GM21723 (cell line): ENCODE measurements around the gene NLRP13.
"Not testable (repeated sequence)": the region's sequence is repeated elsewhere in the genome, so short reads cannot be mapped to it uniquely, and the experiment has no call there.

Experiments used
- ATAC-seq: cut with Tn5 transposase; IDR thresholded peaks from one replicate; pipeline ENCODE4 v1.9.1; 2021; ENCODE audit warnings: mild to moderate bottlenecking, moderate library complexity; ENCODE audit not compliant: unreplicated experiment

NLRP13 gene

DNA sequence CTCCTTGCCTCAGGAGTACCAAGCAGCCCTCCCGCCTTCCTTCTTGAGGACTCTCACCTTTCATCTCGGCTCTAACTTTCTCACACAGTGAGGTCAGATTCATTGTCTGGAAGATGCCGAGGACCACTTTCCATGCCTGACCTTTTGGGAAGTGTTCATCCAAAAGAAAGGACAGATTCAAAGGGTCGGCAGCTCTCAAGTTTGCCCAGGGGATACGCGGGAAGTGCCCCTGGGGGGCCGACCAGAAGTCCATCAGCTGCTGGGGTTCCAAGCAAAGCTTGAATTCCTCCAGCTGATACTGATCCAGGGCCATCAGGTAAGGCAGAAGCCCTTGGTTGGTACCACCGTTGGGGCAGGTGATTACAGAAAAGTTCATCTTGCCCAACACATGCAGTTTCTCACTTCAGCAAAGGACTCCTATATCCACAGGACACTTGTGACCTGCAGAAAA, at the start of gene NLRP13:
TSS of gene NLRP13 (minus strand) at position 401 of the 451 bp plus-strand sequence. CDS start at position 376, 25 bp downstream.
- ATAC-seq = no peak

DNA sequence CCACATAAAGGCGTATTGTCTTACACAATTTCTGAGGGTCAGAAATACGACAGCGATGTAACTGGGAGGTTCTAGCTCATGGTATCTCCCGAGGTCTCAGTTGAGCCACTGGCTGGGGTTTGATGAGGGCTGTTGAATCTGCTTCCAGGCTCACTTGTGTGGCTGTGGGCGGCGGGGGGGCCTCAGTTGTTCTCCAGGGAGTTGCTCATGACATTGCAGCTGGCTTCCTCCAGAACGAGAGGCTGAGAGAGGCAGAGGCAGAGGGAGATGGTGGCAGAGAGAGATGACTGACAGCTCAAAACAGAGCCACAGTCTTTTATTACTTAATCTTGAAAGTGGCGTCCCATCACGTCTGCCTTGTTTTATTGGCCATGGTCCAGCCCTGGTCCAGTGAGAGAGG, 48.3 kb upstream of the NLRP13 start:
- ATAC-seq = no peak

- ATAC-seq = no peak
Measured at GRCh38 chr19:55973982-55974381, 41.8 kb upstream of the NLRP13 start.

DNA sequence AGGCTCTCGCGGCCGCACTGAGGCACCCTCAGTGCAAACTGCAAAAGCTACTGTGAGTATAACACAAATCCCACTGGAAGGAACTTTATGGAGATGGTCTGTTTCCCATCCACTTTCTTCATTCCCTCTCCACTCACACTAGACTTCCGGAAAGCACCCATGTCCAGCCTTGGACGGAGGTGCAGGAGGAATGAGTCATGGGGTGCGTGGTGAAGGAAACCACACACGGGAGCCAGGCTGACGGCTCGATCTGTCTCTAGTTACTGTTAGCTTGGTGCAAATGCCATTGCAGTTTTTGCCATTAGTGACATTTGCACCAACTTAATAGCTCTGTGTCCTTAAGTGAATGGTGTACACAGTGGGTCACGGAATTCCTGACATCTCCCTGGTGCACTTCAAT, 30.1 kb upstream of the NLRP13 start:
- ATAC-seq = no peak

- ATAC-seq = no peak
Measured at GRCh38 chr19:55959996-55960675, 28.0 kb upstream of the NLRP13 start.

DNA sequence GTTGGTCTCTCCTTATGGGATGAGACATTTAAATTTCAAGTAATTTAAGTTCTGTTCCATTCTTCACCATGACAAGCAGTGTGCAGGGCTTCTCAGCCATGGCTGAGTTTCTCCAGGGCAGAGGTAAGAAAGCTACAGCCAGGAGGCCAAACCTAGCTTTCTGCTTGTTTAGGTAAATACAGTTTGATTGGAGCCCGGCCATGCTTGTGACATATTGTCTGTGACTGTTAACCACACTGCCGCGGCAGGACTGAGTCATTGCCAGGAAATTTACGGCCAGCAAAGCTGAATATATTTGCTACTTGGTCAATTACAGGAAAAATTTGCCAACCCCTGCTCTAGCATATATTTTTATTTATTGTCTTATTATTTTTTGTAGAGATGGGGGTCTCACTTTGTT, 26.2 kb upstream of the NLRP13 start:
- ATAC-seq = no peak

- no peak for ATAC-seq
Measured at GRCh38 chr19:55956431-55956830, 24.3 kb upstream of the NLRP13 start.

GRCh38 chr19:55950566-55950965, 18.4 kb upstream of the NLRP13 start:
- ATAC-seq = not testable (repeated sequence)

- no peak for ATAC-seq
Measured at GRCh38 chr19:55947532-55947931, 15.4 kb upstream of the NLRP13 start, which contains the start of gene NLRP8. TSS of gene NLRP8 (plus strand) at chr19:55947832.

GRCh38 chr19:55940306-55940705, 8.2 kb upstream of the NLRP13 start:
- no peak for ATAC-seq

- no peak for ATAC-seq
Measured at GRCh38 chr19:55939206-55939605, 7.1 kb upstream of the NLRP13 start.

- no peak for ATAC-seq
Measured at GRCh38 chr19:55935206-55935605, 3.1 kb upstream of the NLRP13 start.

- ATAC-seq = no peak
Measured at GRCh38 chr19:55930996-55931515, 1.1 kb downstream of the NLRP13 start.

DNA sequence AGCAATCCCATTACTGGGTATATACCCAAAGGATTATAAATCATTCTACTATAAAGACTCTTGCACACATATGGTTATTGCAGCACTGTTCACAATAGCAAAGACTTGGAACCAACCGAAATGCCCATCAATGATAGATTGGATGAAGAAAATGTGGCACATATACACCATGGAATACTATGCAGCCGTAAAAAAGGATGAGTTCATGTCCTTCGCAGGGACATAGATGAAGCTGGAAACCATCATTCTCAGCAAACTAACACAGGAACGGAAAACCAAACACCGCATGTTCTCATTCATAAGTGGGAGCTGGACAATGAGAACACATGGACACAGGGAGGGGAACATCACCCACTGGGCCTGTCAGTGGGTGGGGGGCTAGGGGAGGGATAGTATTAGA, 2.9 kb downstream of the NLRP13 start:
- ATAC-seq = not testable (repeated sequence)

DNA sequence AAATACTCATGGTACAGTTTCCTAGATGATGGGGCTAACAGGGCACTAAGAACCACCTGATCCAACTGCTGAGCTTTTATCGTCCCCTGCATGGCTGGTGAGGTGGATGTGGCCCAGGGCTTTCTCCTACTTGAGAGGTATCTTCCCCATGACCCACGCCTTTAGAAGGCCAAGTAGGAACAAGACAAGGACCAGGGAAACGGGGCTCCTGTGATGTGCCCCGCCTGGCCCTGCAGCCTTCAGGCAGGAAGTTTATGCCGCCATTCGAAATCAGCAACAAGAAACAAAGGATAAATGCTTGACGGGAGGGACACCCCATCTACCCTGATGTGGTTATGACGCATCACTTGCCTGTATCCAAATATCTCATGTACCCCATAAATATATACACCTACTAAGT, 4.1 kb downstream of the NLRP13 start:
- ATAC-seq = no peak

DNA sequence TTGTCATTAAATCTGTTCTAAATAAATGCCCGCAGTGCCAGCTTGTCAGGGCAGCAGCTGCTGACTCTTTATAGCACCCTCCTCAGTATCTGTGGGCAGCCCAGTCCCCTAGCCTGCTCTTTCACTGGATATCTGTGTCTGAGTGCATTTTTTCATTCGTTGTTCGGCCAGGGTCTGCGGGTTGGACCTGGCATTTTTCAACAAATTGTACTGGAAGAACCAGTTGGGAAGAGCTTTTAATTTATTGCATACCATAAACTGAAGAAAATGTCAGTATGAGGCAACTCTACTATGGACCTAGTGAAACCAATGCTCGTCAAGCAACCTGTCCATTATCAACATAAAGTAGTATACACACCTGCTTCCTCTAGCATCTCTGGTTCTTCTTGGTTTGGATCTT, 8.6 kb downstream of the NLRP13 start:
- no peak for ATAC-seq

DNA sequence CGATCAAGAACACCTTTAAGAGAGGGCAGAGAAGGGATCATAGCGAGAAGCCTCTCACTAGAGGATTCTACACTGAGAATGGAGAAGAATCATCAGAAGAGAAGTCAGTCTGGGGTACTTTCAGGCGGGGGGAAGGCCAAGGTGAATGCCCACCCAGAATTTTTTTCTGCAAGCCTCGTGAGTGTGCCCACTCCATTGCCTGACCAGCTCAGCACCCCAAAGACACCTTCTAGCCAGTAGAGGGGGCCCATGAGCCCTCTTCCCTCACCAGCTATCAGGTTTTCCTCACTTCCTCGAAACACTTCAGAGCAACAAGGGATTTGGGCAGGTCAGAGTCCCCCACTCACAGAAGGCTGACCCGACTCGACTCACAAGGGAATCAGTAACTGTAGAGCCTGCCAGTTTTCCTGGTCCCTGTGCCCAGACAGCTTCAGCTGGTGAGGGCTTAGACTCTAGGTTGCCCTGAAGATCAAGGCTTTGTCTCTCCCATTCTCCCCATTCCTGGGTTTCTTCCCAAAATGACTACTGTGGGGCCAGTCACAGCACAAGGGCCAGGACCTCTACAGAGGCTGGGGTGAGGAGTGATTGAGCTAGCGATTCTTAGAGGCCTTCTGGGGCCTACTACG, 18.4 kb downstream of the NLRP13 start:
- ATAC-seq = no peak

- no peak for ATAC-seq
Measured at GRCh38 chr19:55912916-55913315, 19.2 kb downstream of the NLRP13 start.

DNA sequence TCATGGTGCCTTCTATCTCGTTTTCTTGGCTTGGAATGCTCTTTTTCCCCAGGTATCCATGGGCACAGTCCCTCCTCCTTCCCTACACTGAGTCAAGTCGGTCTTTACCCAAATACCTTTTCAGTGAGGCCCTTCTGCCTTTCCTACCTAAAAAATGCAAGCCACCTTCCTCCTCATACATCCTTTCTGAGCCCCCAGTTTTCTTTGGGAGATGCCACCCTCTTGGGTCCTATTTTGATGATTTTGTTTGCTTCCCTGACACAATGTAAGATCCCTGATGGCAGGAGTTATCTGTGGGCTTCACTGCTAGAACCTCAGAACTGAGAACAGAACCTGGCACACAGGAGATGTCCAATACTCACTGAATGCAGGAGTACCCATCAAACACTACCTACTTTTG, 22.3 kb downstream of the NLRP13 start:
- ATAC-seq = no peak

DNA sequence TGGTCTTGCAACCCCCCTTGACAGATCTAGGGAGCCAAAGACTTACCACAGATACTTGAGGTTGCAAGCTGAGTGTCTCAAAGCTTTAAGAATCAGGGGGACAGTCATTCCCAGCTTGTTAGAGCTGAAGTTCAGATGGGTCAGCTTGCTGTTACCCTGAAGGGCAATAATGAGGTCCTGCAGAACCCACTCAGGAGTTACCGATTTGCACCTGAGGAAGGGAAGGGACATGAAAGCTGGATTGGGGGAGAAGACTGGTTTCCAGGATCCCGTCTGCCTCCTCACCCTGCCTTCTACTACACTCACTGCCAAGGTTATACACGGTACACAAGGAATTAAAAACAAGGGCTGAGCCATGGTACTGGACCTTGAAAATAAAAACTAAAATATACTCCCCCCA, 24.4 kb downstream of the NLRP13 start:
- ATAC-seq = no peak

DNA sequence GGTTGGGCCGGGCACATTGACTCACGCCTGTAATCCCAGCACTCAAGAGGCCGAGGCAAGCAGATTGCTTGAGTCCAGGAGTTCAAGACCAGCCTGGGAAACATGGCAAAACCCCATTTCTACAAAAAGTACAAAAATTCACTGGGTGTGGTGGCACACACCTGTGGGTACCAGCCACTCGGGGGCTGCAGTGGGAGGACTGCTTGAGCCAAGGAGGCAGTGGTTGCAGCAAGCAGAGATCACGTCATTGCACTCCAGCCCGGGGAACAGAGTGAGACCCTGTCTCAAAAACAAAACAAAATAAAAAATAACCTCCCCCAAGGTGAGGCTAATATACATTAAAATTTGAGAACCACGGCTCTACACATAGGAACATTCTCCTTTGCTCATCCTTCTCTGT, 24.9 kb downstream of the NLRP13 start:
- ATAC-seq = no peak

- ATAC-seq = no peak
Measured at GRCh38 chr19:55902080-55902751, 29.9 kb downstream of the NLRP13 start.
